Stomach (tissue), 4 donors: ENCODE data around the gene FBXL7.

Experiments used
- CTCF ChIP-seq, 7 experiments: fragments of 450-650 bp in 4 of 7; fragments of 200-600 bp in 3 of 7; sonication (generic) in 3 of 7; IDR thresholded peaks; one replicate each; pipeline ENCODE4 v1.5.1; 2016 to 2019; ENCODE audit warnings: antibody characterized with exemption in 7 of 7, control low read depth in 2 of 7, mild to moderate bottlenecking in 1 of 7
- EP300 ChIP-seq: sonication (generic); formaldehyde crosslinking; IDR thresholded peaks from one replicate; pipeline ENCODE4 v1.6.1; 2017; ENCODE audit warnings: antibody characterized with exemption
- POLR2A ChIP-seq, 4 donors: fragments of 450-650 bp; IDR thresholded peaks; one replicate each; pipeline ENCODE4 v1.6.1; 2016; ENCODE audit warnings: antibody characterized with exemption in 4 of 4, control low read depth in 2 of 4, mild to moderate bottlenecking in 1 of 4, moderate library complexity in 1 of 4
- POLR2AphosphoS5 ChIP-seq, 3 donors: sonication (generic); formaldehyde crosslinking; IDR thresholded peaks; one replicate each; pipeline ENCODE4 v1.6.1; 2016; ENCODE audit warnings: antibody characterized with exemption in 3 of 3

GRCh38 chr5:15528476-15528875 lies 28.5 kb downstream of the FBXL7 start:
- no peak for TF ChIP-seq CTCF (IDR thresholded peaks at IDR 0.05)
- TF ChIP-seq POLR2A (IDR thresholded peaks at IDR 0.05): no peak
- no peak for TF ChIP-seq EP300
- no peak for TF ChIP-seq POLR2AphosphoS5 (IDR thresholded peaks at IDR 0.05)
